Skeletal muscle satellite cell (primary cell): ENCODE measurements around the gene NOTCH2.

ENCODE experiments used
- H3K27me3 ChIP-seq: 2 replicates; pipeline ENCODE4 v1.7.0; 2013; ENCODE audit warnings: low read length; ENCODE audit not compliant: control insufficient read depth, insufficient read depth
- H3K36me3 ChIP-seq: 2 replicates; pipeline ENCODE4 v1.7.0; 2013; ENCODE audit warnings: mild to moderate bottlenecking, control low read depth, low read length; ENCODE audit not compliant: insufficient read depth
- H3K4me1 ChIP-seq: 2 replicates; pipeline ENCODE4 v1.7.0; 2013; ENCODE audit warnings: low read length; ENCODE audit not compliant: control insufficient read depth, insufficient read depth
- H3K4me2 ChIP-seq: 2 replicates; pipeline ENCODE4 v1.7.0; 2013; ENCODE audit warnings: mild to moderate bottlenecking, low read length
- H3K4me3 ChIP-seq: 2 replicates; pipeline ENCODE4 v1.7.0; 2013; ENCODE audit warnings: low read length
- H3K9ac ChIP-seq: 2 replicates; pipeline ENCODE4 v1.7.0; 2013; ENCODE audit warnings: mild to moderate bottlenecking, low read depth, low read length, moderate library complexity
- H3K9me3 ChIP-seq: replicated peaks from 2 replicates; pipeline ENCODE4 v1.7.0; 2013; ENCODE audit warnings: mild to moderate bottlenecking, control low read depth, low read length

The NOTCH2 gene

GRCh38 chr1:119952496-119952895 lies 117.0 kb downstream of the NOTCH2 start:
- Histone ChIP-seq H3K4me1 (peaks cover 26% of the 10 kb centered on the region), H3K36me3 (peaks cover 87% of the 10 kb centered on the region), H3K4me2 (no peak overlapping the region), H3K9ac (no peak overlapping the region), H3K27me3 (no peaks in the 10 kb centered on the region), H3K9me3 (no peaks in the 10 kb centered on the region), H3K4me3 (no peak overlapping the region)

- Histone ChIP-seq H3K4me2 (no peak overlapping the region), H3K4me3 (no peak overlapping the region), H3K27me3 (no peaks in the 10 kb centered on the region), H3K4me1 (peaks cover 31% of the 10 kb centered on the region), H3K36me3 (peaks cover 53% of the 10 kb centered on the region), H3K9ac (no peak overlapping the region), H3K9me3 (no peaks in the 10 kb centered on the region)
These were observed 120.9 kb downstream of the NOTCH2 start for GRCh38 chr1:119948342-119949214.

GRCh38 chr1:119947468-119947867 lies 122.0 kb downstream of the NOTCH2 start:
- Histone ChIP-seq H3K4me1 (peaks cover 31% of the 10 kb centered on the region), H3K27me3 (no peaks in the 10 kb centered on the region), H3K36me3 (peaks cover 43% of the 10 kb centered on the region), H3K4me3 (no peak overlapping the region), H3K9me3 (no peaks in the 10 kb centered on the region), H3K4me2 (peak overlapping the region; percentile 60), H3K9ac (peak overlapping the region; percentile 43)

GRCh38 chr1:119946724-119947123 lies 122.7 kb downstream of the NOTCH2 start:
- no peaks in the 10 kb centered on the region for H3K27me3 ChIP-seq
- peak overlapping the region; percentile 43 for H3K9ac ChIP-seq
- no peaks in the 10 kb centered on the region for H3K9me3 ChIP-seq
- no peak overlapping the region for H3K4me3 ChIP-seq
- peak overlapping the region; percentile 60 for H3K4me2 ChIP-seq
- peaks cover 31% of the 10 kb centered on the region for H3K4me1 ChIP-seq
- H3K36me3 ChIP-seq = peaks cover 36% of the 10 kb centered on the region

- Histone ChIP-seq H3K9me3 (no peaks in the 10 kb centered on the region), H3K4me1 (peaks cover 27% of the 10 kb centered on the region), H3K4me2 (no peak overlapping the region), H3K9ac (no peak overlapping the region), H3K4me3 (no peak overlapping the region), H3K27me3 (no peaks in the 10 kb centered on the region), H3K36me3 (peaks cover 33% of the 10 kb centered on the region)
These were observed 126.2 kb downstream of the NOTCH2 start for GRCh38 chr1:119943216-119943615.

GRCh38 chr1:119941392-119941791 lies 128.1 kb downstream of the NOTCH2 start:
- H3K4me2 ChIP-seq = no peak overlapping the region
- H3K27me3 ChIP-seq = no peaks in the 10 kb centered on the region

GRCh38 chr1:119940697-119941096 lies 128.8 kb downstream of the NOTCH2 start:
- H3K36me3 ChIP-seq = peaks cover 52% of the 10 kb centered on the region
- H3K9ac ChIP-seq = no peak overlapping the region
- H3K9me3 ChIP-seq = no peaks in the 10 kb centered on the region
- no peak overlapping the region for H3K4me3 ChIP-seq
- no peaks in the 10 kb centered on the region for H3K27me3 ChIP-seq
- H3K4me2 ChIP-seq = no peak overlapping the region
- H3K4me1 ChIP-seq = peaks cover 2% of the 10 kb centered on the region

More at GRCh38 chr1:119941392-119941791, 128.1 kb downstream of the NOTCH2 start:
- H3K4me3 ChIP-seq = no peak overlapping the region
- H3K4me1 ChIP-seq = peaks cover 9% of the 10 kb centered on the region
- H3K36me3 ChIP-seq = peaks cover 45% of the 10 kb centered on the region
- H3K9me3 ChIP-seq = no peaks in the 10 kb centered on the region
- H3K9ac ChIP-seq = no peak overlapping the region

GRCh38 chr1:119937198-119937597 lies 132.3 kb downstream of the NOTCH2 start:
- no peak overlapping the region for H3K9ac ChIP-seq
- H3K4me2 ChIP-seq = no peak overlapping the region
- no peak overlapping the region for H3K4me3 ChIP-seq
- H3K36me3 ChIP-seq = peaks cover 84% of the 10 kb centered on the region
- H3K9me3 ChIP-seq = no peaks in the 10 kb centered on the region
- H3K27me3 ChIP-seq = no peaks in the 10 kb centered on the region
- no peaks in the 10 kb centered on the region for H3K4me1 ChIP-seq

- peaks cover 77% of the 10 kb centered on the region for H3K36me3 ChIP-seq
- no peak overlapping the region for H3K4me3 ChIP-seq
- H3K27me3 ChIP-seq = no peaks in the 10 kb centered on the region
- no peaks in the 10 kb centered on the region for H3K4me1 ChIP-seq
- no peaks in the 10 kb centered on the region for H3K9me3 ChIP-seq
- H3K9ac ChIP-seq = no peak overlapping the region
- H3K4me2 ChIP-seq = no peak overlapping the region
These were observed 133.5 kb downstream of the NOTCH2 start for GRCh38 chr1:119935915-119936314.

GRCh38 chr1:119935373-119935772 lies 134.1 kb downstream of the NOTCH2 start:
- no peak overlapping the region for H3K4me3 ChIP-seq
- H3K4me1 ChIP-seq = no peaks in the 10 kb centered on the region
- H3K9me3 ChIP-seq = no peaks in the 10 kb centered on the region
- no peaks in the 10 kb centered on the region for H3K27me3 ChIP-seq
- H3K36me3 ChIP-seq = peaks cover 73% of the 10 kb centered on the region
- H3K4me2 ChIP-seq = no peak overlapping the region
- no peak overlapping the region for H3K9ac ChIP-seq

GRCh38 chr1:119933397-119933796 lies 136.1 kb downstream of the NOTCH2 start:
- H3K4me1 ChIP-seq = no peaks in the 10 kb centered on the region
- H3K4me3 ChIP-seq = no peak overlapping the region
- H3K9ac ChIP-seq = no peak overlapping the region
- peaks cover 77% of the 10 kb centered on the region for H3K36me3 ChIP-seq
- H3K4me2 ChIP-seq = no peak overlapping the region
- H3K9me3 ChIP-seq = no peaks in the 10 kb centered on the region
- no peaks in the 10 kb centered on the region for H3K27me3 ChIP-seq
